Liver (tissue), 9 donors: ENCODE results near the gene ADCY10. TPM values are rescaled to one million over a fixed set of nuclear protein-coding genes. Genes with fewer than 3 reads are reported as not detected.

ENCODE experiments used
- DNase-seq: peaks from one replicate; pipeline ENCODE4 v3.0.0-alpha.2; 2017; ENCODE audit warnings: low spot score
- H3K27ac ChIP-seq, 2 donors: one replicate each; pipeline ENCODE4 v1.7.0; 2013; ENCODE audit warnings: inconsistent platforms in 2 of 2, low read length in 2 of 2, control low read depth in 1 of 2, low read depth in 1 of 2, mild to moderate bottlenecking in 1 of 2
- H3K27me3 ChIP-seq, 4 donors: one replicate each; pipeline versions ENCODE4 v1.6.1 to v1.7.0; 2013; ENCODE audit warnings: low read length in 3 of 4, inconsistent platforms in 1 of 4, mild to moderate bottlenecking in 1 of 4, moderate library complexity in 1 of 4; ENCODE audit not compliant: control insufficient read depth in 4 of 4, insufficient read depth in 4 of 4
- H3K36me3 ChIP-seq, 4 donors: one replicate each; pipeline versions ENCODE4 v1.6.1 to v1.7.0; 2013; ENCODE audit warnings: low read length in 3 of 4, mild to moderate bottlenecking in 3 of 4, low read depth in 1 of 4, moderate library complexity in 1 of 4; ENCODE audit not compliant: control insufficient read depth in 4 of 4, insufficient read depth in 3 of 4
- H3K4me1 ChIP-seq, 4 donors: one replicate each; pipeline versions ENCODE4 v1.6.1 to v1.7.0; 2013; ENCODE audit warnings: low read length in 3 of 4, mild to moderate bottlenecking in 3 of 4, moderate library complexity in 1 of 4; ENCODE audit not compliant: control insufficient read depth in 4 of 4, insufficient read depth in 4 of 4
- H3K4me3 ChIP-seq, 3 donors: one replicate each; pipeline versions ENCODE4 v1.6.1 to v1.7.0; 2013; ENCODE audit warnings: low read length in 3 of 3, control low read depth in 1 of 3, low read depth in 1 of 3, mild to moderate bottlenecking in 1 of 3
- H3K9ac ChIP-seq, 2 donors: one replicate each; pipeline ENCODE4 v1.7.0; 2013; ENCODE audit warnings: low read length in 2 of 2, mild to moderate bottlenecking in 2 of 2, moderate library complexity in 2 of 2, control low read depth in 1 of 2, low read depth in 1 of 2
- H3K9me3 ChIP-seq, 4 donors: one replicate each; pipeline versions ENCODE4 v1.6.1 to v1.7.0; 2013; ENCODE audit warnings: low read length in 3 of 4; ENCODE audit not compliant: control insufficient read depth in 4 of 4
- EGR1 ChIP-seq, 2 donors: IDR thresholded peaks; 2 replicates each; pipeline ENCODE4 v1.6.1; 2016 to 2018; ENCODE audit warnings: antibody characterized with exemption in 2 of 2, low read depth in 2 of 2
- FOXA1 ChIP-seq: IDR thresholded peaks from 2 replicates; pipeline ENCODE4 v1.6.1; 2016; ENCODE audit warnings: antibody characterized with exemption
- FOXA2 ChIP-seq: IDR thresholded peaks from 2 replicates; pipeline ENCODE4 v1.6.1; 2016; ENCODE audit warnings: antibody characterized with exemption
- GABPA ChIP-seq, 2 donors: IDR thresholded peaks in 1 of 2; conservative IDR thresholded peaks in 1 of 2; 2 replicates each; pipeline ENCODE4 v1.6.1; 2016; ENCODE audit warnings: antibody characterized with exemption in 2 of 2, mild to moderate bottlenecking in 1 of 2, moderate library complexity in 1 of 2
- HNF4G ChIP-seq: IDR thresholded peaks from 2 replicates; pipeline ENCODE4 v1.6.1; 2016; ENCODE audit warnings: antibody characterized with exemption
- JUND ChIP-seq, 2 donors: IDR thresholded peaks; 2 replicates each; pipeline ENCODE4 v1.6.1; 2016; ENCODE audit warnings: antibody characterized with exemption in 2 of 2
- NR2F2 ChIP-seq: IDR thresholded peaks from 2 replicates; pipeline ENCODE4 v1.6.1; 2016; ENCODE audit warnings: antibody characterized with exemption
- RAD21 ChIP-seq, 2 donors: IDR thresholded peaks; 2 replicates each; pipeline ENCODE4 v1.6.1; 2016; ENCODE audit warnings: antibody characterized with exemption in 2 of 2, mild to moderate bottlenecking in 2 of 2
- RXRA ChIP-seq, 2 donors: IDR thresholded peaks; 2 replicates each; pipeline ENCODE4 v1.6.1; 2017 to 2018; ENCODE audit warnings: antibody characterized with exemption in 2 of 2, mild to moderate bottlenecking in 1 of 2
- SP1 ChIP-seq: IDR thresholded peaks from 2 replicates; pipeline ENCODE4 v1.6.1; 2018; ENCODE audit warnings: antibody characterized with exemption, mild to moderate bottlenecking
- TAF1 ChIP-seq: conservative IDR thresholded peaks from 2 replicates; pipeline ENCODE4 v1.6.1; 2016; ENCODE audit warnings: antibody characterized with exemption, mild to moderate bottlenecking
- YY1 ChIP-seq: IDR thresholded peaks from 2 replicates; pipeline ENCODE4 v1.6.1; 2016; ENCODE audit warnings: antibody characterized with exemption, mild to moderate bottlenecking
- WGBS: extraction: QIAGEN DNeasy Blood & Tissue Kit; methylation state at CpG from one replicate; pipeline ENCODE4 v1.1.7; 2013; 5-methylcytosine and 5-hydroxymethylcytosine counted together
- polyA plus RNA-seq, 2 donors: library from polyadenylated mRNA; stranded (reverse) in 1 of 2; unstranded in 1 of 2; fragments of 200-250 nt in 1 of 2; fragments of >200 nt in 1 of 2; fragmentation: Nextera tagmentation in 1 of 2; extraction: Ambion mirVana in 1 of 2; gene quantifications; one replicate each; pipeline versions ENCODE4 v1.2.1 to v1.2.3, GENCODE V29; 2013 to 2015
- total RNA-seq, 2 donors: library from RNA; depleted of rRNA; stranded (reverse); fragments of >200 nt; gene quantifications; one replicate each; pipeline ENCODE4 v1.2.3, GENCODE V29; 2014
- TF ChIP-seq, protein P1 (sequence below): IDR thresholded peaks from 2 replicates; pipeline ENCODE4 v1.6.1; 2016; ENCODE audit warnings: antibody characterized with exemption
- TF ChIP-seq, protein P2 (sequence below): IDR thresholded peaks from 2 replicates; pipeline ENCODE4 v1.6.1; 2016; ENCODE audit warnings: antibody characterized with exemption
- TF ChIP-seq, protein P3 (sequence below): IDR thresholded peaks from 2 replicates; pipeline ENCODE4 v1.6.1; 2016; ENCODE audit warnings: antibody characterized with exemption, mild to moderate bottlenecking
- donor health status: healthy.
- donor health status: healthy.
- donor health status: healthy.
- donor health status: healthy.
- donor health status: healthy.

Gene ADCY10
- total and polyA plus RNA-seq, 4 donors, result 0.89 to 4.7 (median 2.3) TPM

DNA sequence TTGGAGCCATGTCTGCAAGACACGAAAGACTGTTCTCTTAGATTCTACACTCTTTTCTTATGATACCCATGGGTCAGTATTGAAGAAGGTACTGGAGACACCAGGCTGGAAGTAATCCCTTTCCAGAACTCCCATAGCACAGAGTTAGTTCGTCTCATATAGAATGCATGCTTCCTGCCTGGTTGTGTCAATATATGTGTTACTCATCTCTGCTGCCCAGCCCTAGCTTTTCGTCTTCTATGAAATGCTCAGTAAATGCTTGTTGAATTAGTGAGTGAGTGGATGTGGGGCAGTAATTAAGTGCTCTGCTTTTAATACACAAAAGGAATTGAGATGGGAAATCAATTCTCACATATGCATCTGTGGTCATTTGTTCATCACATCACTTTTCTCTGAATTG lies 32.1 kb downstream of the ADCY10 start:
- TF ChIP-seq FOXA1 (no peak), TAF1 (no peak), HNF4G (no peak)
- H3K36me3 ChIP-seq, result peaks cover 0 to 2% (median under 1%) of the 10 kb centered on the region in 4 donors
- no peak overlapping the region for H3K4me3 ChIP-seq
- 93% methylated on average over 3 of the region's 3 CpGs for WGBS
- no peak for DNase-seq
- H3K9me3 ChIP-seq, result no peaks in the 10 kb centered on the region
- H3K9ac ChIP-seq, result no peak overlapping the region
- no peak overlapping the region for H3K27ac ChIP-seq
- no peaks in the 10 kb centered on the region for H3K27me3 ChIP-seq
- H3K4me1 ChIP-seq, result peaks cover 1 to 2% (median 1%) of the 10 kb centered on the region in 4 donors

DNA sequence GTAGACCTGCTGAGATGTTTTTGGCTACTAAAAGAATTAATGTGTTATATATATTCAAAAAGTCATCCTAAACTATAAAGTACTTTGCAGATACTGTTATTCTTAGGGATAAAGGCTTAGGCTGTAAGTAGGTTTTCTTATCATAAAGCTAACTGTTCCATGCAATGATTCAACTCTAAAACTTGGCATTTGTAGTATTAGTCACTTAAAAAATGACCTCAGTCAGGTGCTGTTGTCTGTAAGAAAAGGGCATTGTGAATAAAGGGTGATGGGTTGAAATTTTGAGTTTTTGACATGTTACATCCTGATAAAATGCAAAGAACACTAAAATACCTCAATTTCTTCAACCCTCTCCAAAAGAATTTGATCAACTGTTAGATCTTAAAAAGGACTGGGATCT lies 32.9 kb downstream of the ADCY10 start:
- Histone ChIP-seq H3K27me3 (no peaks in the 10 kb centered on the region), H3K27ac (no peak overlapping the region), H3K4me1 (peaks cover 1 to 9% (median 7%) of the 10 kb centered on the region in 4 donors), H3K36me3 (peaks cover 0 to 2% (median under 1%) of the 10 kb centered on the region in 4 donors), H3K9me3 (no peaks in the 10 kb centered on the region), H3K4me3 (no peak overlapping the region), H3K9ac (no peak overlapping the region)
- TF ChIP-seq YY1 (no peak), HNF4G (no peak)
- DNase-seq, result no peak

DNA sequence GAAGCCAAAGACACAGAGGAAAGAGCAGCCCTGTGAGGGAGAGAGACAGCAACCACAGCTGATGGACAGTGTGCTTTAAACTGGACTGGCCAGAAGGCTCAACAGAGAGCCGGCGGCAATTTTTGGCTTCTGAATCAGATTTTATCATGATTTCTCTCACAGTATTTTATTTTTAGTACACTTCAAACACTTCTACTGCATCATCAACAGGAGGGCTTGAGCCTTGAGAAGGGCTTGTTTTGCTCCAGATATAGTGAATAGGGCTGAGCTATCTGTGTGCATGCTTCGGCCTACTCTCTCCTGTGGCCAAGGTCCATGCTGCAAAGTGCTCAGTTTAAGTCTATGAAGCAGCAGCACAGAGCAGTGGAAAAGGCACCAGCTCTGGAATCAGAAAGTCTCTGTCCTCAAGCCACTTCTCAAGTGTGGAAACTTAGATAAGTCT lies 33.3 kb downstream of the ADCY10 start:
- H3K9ac ChIP-seq, result no peak overlapping the region
- TF ChIP-seq, protein P1, sequence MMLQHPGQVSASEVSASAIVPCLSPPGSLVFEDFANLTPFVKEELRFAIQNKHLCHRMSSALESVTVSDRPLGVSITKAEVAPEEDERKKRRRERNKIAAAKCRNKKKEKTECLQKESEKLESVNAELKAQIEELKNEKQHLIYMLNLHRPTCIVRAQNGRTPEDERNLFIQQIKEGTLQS, result no peak
- no peak for TF ChIP-seq FOXA1
- TF ChIP-seq SP1, result no peak
- no peak for TF ChIP-seq FOXA2
- no peak for TF ChIP-seq GABPA (IDR thresholded peaks at IDR 0.05 in 1 of 2, conservative IDR thresholded peaks at IDR 0.05 in 1 of 2)
- TF ChIP-seq, protein P2, sequence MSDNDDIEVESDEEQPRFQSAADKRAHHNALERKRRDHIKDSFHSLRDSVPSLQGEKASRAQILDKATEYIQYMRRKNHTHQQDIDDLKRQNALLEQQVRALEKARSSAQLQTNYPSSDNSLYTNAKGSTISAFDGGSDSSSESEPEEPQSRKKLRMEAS, result no peak
- TF ChIP-seq EGR1 (IDR thresholded peaks at IDR 0.05; ENCODE audit: low read depth in 2 of 2), result no peak
- no peaks in the 10 kb centered on the region for H3K9me3 ChIP-seq
- H3K27ac ChIP-seq, result no peak overlapping the region
- H3K4me3 ChIP-seq, result no peak overlapping the region
- peaks cover 1 to 9% (median 8%) of the 10 kb centered on the region in 4 donors for H3K4me1 ChIP-seq
- WGBS, result 91% methylated on average over 3 of the region's 3 CpGs
- H3K27me3 ChIP-seq, result no peaks in the 10 kb centered on the region
- DNase-seq, result no peak
- peaks cover 0 to 2% (median under 1%) of the 10 kb centered on the region in 4 donors for H3K36me3 ChIP-seq

DNA sequence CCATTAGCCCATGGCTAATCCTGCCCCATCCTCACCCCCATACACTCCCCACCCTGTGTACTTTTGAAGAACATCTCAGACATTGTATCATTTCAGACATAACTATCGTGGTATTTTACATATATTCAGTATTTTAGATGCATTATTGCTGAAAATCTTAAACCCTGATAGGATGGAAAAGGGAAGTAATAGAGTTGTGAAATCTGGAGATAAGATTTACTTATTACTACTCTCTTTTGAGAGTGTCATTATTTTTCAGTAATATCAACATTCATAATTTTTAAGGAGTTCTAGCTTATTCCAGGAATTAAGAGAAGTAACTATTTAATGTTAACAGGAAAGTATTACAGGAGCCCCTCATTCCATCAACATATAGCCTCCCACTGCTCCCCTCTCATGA lies 34.4 kb downstream of the ADCY10 start:
- H3K27ac ChIP-seq, result no peak overlapping the region
- 86% methylated on average over 1 of the region's 1 CpG for WGBS

More for the DNA sequence above, 34.4 kb downstream of the ADCY10 start:
- Histone ChIP-seq H3K4me3 (no peak overlapping the region), H3K9me3 (no peaks in the 10 kb centered on the region), H3K36me3 (peaks cover 0 to 2% (median under 1%) of the 10 kb centered on the region in 4 donors), H3K9ac (no peak overlapping the region), H3K4me1 (peaks cover 1 to 9% (median 8%) of the 10 kb centered on the region in 4 donors), H3K27me3 (no peaks in the 10 kb centered on the region)
- no peak for DNase-seq
- TF ChIP-seq NR2F2 (no peak), FOXA1 (no peak), RXRA (IDR thresholded peaks at IDR 0.05) (no peak), RAD21 (IDR thresholded peaks at IDR 0.05) (no peak), FOXA2 (no peak), JUND (IDR thresholded peaks at IDR 0.05) (no peak), HNF4G (no peak), GABPA (IDR thresholded peaks at IDR 0.05 in 1 of 2, conservative IDR thresholded peaks at IDR 0.05 in 1 of 2) (no peak)
- TF ChIP-seq, protein P3, sequence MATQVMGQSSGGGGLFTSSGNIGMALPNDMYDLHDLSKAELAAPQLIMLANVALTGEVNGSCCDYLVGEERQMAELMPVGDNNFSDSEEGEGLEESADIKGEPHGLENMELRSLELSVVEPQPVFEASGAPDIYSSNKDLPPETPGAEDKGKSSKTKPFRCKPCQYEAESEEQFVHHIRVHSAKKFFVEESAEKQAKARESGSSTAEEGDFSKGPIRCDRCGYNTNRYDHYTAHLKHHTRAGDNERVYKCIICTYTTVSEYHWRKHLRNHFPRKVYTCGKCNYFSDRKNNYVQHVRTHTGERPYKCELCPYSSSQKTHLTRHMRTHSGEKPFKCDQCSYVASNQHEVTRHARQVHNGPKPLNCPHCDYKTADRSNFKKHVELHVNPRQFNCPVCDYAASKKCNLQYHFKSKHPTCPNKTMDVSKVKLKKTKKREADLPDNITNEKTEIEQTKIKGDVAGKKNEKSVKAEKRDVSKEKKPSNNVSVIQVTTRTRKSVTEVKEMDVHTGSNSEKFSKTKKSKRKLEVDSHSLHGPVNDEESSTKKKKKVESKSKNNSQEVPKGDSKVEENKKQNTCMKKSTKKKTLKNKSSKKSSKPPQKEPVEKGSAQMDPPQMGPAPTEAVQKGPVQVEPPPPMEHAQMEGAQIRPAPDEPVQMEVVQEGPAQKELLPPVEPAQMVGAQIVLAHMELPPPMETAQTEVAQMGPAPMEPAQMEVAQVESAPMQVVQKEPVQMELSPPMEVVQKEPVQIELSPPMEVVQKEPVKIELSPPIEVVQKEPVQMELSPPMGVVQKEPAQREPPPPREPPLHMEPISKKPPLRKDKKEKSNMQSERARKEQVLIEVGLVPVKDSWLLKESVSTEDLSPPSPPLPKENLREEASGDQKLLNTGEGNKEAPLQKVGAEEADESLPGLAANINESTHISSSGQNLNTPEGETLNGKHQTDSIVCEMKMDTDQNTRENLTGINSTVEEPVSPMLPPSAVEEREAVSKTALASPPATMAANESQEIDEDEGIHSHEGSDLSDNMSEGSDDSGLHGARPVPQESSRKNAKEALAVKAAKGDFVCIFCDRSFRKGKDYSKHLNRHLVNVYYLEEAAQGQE, result no peak
- TF ChIP-seq, protein P2, result no peak
